ENCODE results near the gene CABP2.

DNA sequence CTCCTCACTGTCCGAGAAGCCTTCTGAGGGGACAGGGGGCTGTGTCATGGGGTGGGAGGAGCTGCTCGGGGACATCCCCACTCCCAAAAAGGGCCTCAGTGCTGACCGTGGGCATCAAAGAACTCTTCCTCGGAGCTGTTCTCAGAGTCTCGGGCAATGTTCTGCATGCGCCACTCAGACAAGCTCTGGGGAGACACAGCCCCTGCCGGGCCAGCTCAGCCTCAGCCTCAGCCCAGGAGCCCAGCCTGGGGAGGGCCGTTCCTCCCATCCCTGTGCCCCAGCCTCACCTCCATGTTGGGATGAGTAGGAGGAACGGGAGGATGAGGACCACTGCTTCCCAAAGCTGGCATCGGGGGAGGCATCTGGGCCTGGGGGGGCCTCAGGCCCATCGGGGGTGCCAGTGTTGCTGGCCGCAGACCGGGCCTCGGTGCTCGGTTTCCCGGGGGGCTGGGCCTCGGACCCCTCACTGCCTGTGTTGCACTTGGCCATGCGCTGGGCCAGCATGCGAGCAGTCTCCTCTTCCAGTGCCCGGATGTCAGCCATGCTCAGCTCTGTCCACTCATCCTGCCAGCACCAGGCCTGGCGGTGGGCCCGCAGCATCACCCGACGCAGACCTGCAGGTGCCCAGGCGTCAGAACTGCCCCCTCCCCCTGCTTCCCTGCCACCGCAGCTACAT lies 23.3 kb downstream of the CABP2 start:
- TF ChIP-seq, protein P1, sequence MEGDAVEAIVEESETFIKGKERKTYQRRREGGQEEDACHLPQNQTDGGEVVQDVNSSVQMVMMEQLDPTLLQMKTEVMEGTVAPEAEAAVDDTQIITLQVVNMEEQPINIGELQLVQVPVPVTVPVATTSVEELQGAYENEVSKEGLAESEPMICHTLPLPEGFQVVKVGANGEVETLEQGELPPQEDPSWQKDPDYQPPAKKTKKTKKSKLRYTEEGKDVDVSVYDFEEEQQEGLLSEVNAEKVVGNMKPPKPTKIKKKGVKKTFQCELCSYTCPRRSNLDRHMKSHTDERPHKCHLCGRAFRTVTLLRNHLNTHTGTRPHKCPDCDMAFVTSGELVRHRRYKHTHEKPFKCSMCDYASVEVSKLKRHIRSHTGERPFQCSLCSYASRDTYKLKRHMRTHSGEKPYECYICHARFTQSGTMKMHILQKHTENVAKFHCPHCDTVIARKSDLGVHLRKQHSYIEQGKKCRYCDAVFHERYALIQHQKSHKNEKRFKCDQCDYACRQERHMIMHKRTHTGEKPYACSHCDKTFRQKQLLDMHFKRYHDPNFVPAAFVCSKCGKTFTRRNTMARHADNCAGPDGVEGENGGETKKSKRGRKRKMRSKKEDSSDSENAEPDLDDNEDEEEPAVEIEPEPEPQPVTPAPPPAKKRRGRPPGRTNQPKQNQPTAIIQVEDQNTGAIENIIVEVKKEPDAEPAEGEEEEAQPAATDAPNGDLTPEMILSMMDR (IDR thresholded peaks at IDR 0.05) = no peak
- no peak for TF ChIP-seq POLR2A (IDR thresholded peaks at IDR 0.05)

All from tibial nerve (tissue), 3 donors.